NB4 (cell line): Measurements from ENCODE around the gene PSMB9.
"Not testable (repeated sequence)": the region's sequence is repeated elsewhere in the genome, so short reads cannot be mapped to it uniquely, and the experiment has no call there.

Source experiments
- DNase-seq: peaks from one replicate; pipeline ENCODE4 v3.0.0; 2010; ENCODE audit warnings: low read depth
- H3K4me3 ChIP-seq: one replicate; pipeline ENCODE4 v1.5.1; 2011; ENCODE audit warnings: mild to moderate bottlenecking, low read depth, low read length, moderate library complexity
- MAX ChIP-seq: IDR thresholded peaks from 2 replicates; pipeline ENCODE4 v1.6.1; 2011; ENCODE audit warnings: low read depth, low read length
- MYC ChIP-seq: IDR thresholded peaks from 2 replicates; pipeline ENCODE4 v1.6.1; 2011; ENCODE audit warnings: low read depth, low read length
- POLR2A ChIP-seq: IDR thresholded peaks from 2 replicates; pipeline ENCODE4 v1.6.1; 2011; ENCODE audit warnings: mild to moderate bottlenecking; ENCODE audit not compliant: insufficient read length; ENCODE audit errors: extremely low read depth
- TF ChIP-seq, protein P1 (sequence below): IDR thresholded peaks from one replicate; pipeline ENCODE4 v1.5.1; 2012; ENCODE audit warnings: low read depth, low read length

PSMB9 gene

GRCh38 chr6:32879691-32880090 is 25.7 kb downstream of the PSMB9 start:
- no peak for DNase-seq
- TF ChIP-seq MYC (no peak), MAX (no peak), POLR2A (no peak)
- TF ChIP-seq, protein P1, sequence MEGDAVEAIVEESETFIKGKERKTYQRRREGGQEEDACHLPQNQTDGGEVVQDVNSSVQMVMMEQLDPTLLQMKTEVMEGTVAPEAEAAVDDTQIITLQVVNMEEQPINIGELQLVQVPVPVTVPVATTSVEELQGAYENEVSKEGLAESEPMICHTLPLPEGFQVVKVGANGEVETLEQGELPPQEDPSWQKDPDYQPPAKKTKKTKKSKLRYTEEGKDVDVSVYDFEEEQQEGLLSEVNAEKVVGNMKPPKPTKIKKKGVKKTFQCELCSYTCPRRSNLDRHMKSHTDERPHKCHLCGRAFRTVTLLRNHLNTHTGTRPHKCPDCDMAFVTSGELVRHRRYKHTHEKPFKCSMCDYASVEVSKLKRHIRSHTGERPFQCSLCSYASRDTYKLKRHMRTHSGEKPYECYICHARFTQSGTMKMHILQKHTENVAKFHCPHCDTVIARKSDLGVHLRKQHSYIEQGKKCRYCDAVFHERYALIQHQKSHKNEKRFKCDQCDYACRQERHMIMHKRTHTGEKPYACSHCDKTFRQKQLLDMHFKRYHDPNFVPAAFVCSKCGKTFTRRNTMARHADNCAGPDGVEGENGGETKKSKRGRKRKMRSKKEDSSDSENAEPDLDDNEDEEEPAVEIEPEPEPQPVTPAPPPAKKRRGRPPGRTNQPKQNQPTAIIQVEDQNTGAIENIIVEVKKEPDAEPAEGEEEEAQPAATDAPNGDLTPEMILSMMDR: no peak
- no peak overlapping the region for H3K4me3 ChIP-seq

DNA sequence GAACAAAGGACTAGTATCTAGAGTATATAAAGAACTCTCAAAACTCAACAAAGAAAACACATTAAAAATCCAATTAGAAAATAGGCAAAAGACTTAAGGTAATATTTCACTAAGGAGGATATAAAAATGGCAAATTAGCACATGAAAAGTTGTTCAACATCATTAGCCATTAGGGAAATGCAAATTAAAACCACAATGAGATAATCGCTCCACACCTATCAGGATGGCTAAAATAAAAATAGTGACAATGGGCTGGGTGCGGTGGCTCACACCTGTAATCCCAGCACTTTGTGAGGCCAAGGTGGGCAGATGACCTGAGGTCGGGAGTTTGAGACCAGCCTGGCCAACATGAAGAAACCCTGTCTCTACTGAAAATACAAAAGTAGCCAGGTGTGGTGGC is 27.0 kb downstream of the PSMB9 start:
- DNase-seq, H3K4me3 ChIP-seq: not testable (repeated sequence)

DNA sequence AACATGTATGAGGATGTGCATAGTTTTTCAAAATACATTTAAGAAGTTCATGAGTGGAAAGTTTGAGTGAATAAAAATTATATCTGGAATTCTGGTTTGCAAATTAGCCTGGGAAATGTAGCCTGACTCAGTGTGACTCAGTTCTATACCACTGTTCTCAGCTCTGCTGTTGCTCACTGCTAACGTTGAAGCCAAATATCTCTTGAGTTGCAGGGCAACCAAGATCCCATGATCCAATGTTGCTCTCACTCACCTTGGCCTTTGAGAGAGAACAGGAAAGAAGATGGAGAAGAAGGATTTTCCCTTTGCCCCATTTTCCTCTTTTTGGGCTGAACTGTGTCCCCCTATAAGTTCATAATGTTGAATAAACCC is 28.9 kb downstream of the PSMB9 start:
- DNase-seq: no peak
- TF ChIP-seq, protein P1: no peak
- no peak for TF ChIP-seq POLR2A
- no peak for TF ChIP-seq MYC
- no peak for TF ChIP-seq MAX
- no peak overlapping the region for H3K4me3 ChIP-seq

DNA sequence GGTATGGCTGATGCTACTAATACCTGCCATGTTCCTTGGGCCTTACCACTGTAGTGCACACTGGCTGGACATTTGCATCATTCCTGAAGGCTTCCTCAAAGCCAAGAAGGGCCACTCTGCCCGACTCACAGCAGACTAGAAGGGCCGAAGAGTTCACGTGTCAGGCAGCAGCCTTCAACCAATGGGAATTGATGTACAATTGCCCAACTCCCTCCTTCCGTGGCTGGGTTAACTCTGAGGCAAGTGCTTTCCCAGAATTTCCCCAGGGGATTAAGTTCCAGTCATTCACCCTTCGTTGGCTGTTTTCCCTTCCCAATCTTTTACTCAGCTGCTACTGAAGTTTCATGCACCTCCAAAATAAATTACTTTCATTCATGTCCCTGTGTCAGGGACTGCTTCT is 29.8 kb downstream of the PSMB9 start:
- no peak overlapping the region for H3K4me3 ChIP-seq
- TF ChIP-seq MAX (no peak), POLR2A (no peak), MYC (no peak; the same call in 1 of the 2 replicates)
- TF ChIP-seq, protein P1: no peak
- DNase-seq: peak; percentile 87

DNA sequence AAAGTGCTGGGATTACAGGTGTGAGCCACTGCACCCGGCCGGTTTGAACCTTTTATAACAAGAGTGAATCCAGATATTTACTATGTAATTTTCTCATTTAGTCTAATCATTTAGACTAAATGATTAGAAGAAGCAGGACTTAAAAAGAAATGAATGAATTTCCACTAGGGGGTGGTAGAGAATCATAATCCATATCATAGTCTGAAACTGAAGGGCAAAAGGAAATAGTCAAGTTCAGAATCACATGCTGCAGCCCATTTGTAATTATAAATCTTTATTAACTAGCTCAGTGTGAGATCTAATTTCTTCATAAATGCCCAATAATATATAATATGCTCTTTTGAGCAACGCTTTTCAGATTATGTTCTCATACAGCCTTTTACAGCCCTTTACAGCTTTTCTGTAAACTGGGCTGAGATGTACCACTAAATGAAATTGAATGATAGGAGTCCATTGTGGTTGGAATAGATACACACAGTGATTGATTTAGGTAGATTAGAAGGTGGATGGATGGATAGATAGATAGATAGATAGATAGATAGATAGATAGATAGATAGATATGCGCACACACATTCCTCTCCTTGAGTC is 31.8 kb downstream of the PSMB9 start:
- no peak overlapping the region for H3K4me3 ChIP-seq
- no peak for TF ChIP-seq MAX
- TF ChIP-seq, protein P1: peak; percentile 14

GRCh38 chr6:32886681-32887383 is 32.8 kb downstream of the PSMB9 start:
- no peak for DNase-seq
- H3K4me3 ChIP-seq: no peak overlapping the region
- no peak for TF ChIP-seq POLR2A
- TF ChIP-seq MAX: no peak
- TF ChIP-seq MYC: no peak
- TF ChIP-seq, protein P1: no peak

More for the DNA sequence above, 31.8 kb downstream of the PSMB9 start:
- DNase-seq: peak; percentile 82
